ENCODE data around the gene ARHGAP6. TPM values are rescaled to one million over a fixed set of nuclear protein-coding genes. Genes with fewer than 3 reads are reported as not detected.
A peak's percentile ranks its signal among the peaks of the same experiment; 100 is the strongest.

Gene ARHGAP6
- total and polyA plus RNA-seq, 4 donors: 6.0 to 18.2 (median 12.3) TPM

- WGBS, 2 donors: 63 to 83% methylated on average over 2 of the region's 2 CpGs
- Histone ChIP-seq H3K36me3 (ENCODE audit: control insufficient read depth in 4 of 4, insufficient read depth in 4 of 4, low read length in 4 of 4) (no peaks in the 10 kb centered on the region), H3K4me1 (ENCODE audit: control insufficient read depth in 5 of 5, insufficient read depth in 5 of 5, low read length in 5 of 5) (peaks cover 0 to 5% (median 0%) of the 10 kb centered on the region in 5 donors), H3K27ac (ENCODE audit: low read depth in 1 of 2, low read length in 1 of 2) (no peak overlapping the region), H3K4me3 (no peak overlapping the region), H3K9ac (ENCODE audit: insufficient read depth in 1 of 2, low read length in 2 of 2) (no peak overlapping the region), H3K27me3 (ENCODE audit: control insufficient read depth in 3 of 3, insufficient read depth in 3 of 3, low read length in 2 of 3) (peaks cover 0 to 14% (median 10%) of the 10 kb centered on the region in 3 donors), H3K9me3 (ENCODE audit: control insufficient read depth in 4 of 4, insufficient read depth in 3 of 4, low read length in 3 of 4) (no peaks in the 10 kb centered on the region)
- ATAC-seq (ENCODE audit: insufficient read depth, low FRiP score): no peak
- TF ChIP-seq, protein P1, sequence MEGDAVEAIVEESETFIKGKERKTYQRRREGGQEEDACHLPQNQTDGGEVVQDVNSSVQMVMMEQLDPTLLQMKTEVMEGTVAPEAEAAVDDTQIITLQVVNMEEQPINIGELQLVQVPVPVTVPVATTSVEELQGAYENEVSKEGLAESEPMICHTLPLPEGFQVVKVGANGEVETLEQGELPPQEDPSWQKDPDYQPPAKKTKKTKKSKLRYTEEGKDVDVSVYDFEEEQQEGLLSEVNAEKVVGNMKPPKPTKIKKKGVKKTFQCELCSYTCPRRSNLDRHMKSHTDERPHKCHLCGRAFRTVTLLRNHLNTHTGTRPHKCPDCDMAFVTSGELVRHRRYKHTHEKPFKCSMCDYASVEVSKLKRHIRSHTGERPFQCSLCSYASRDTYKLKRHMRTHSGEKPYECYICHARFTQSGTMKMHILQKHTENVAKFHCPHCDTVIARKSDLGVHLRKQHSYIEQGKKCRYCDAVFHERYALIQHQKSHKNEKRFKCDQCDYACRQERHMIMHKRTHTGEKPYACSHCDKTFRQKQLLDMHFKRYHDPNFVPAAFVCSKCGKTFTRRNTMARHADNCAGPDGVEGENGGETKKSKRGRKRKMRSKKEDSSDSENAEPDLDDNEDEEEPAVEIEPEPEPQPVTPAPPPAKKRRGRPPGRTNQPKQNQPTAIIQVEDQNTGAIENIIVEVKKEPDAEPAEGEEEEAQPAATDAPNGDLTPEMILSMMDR (IDR thresholded peaks at IDR 0.05; ENCODE audit: control extremely low read depth, extremely low read depth): no peak
- peak in 1 of 3 donors; percentile 14 for DNase-seq
Measured at GRCh38 chrX:11346121-11346682, 319.5 kb downstream of the ARHGAP6 start.

DNA sequence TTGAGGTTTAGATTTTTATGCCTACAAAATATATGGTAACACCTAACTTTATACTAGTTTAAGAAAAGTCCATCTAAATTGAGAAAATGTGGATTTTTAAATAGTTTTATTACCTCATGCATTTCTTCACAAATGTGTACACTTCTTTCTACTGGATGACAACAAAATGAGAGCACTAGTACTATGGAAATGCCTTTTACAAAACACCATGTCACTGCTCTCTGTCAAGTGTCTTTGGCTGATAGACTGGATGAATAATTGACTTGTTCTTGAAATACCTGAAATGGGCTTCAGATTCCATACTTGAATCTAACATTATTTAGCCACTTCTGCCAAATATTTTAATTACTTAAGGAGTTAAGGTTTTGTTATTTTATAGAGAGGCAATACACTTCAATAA, 323.0 kb downstream of the ARHGAP6 start:
- Histone ChIP-seq H3K9ac (ENCODE audit: insufficient read depth in 1 of 2, low read length in 2 of 2) (no peak overlapping the region), H3K9me3 (ENCODE audit: control insufficient read depth in 4 of 4, insufficient read depth in 3 of 4, low read length in 3 of 4) (peaks cover 0 to 2% (median 0%) of the 10 kb centered on the region in 4 donors), H3K4me3 (no peak overlapping the region), H3K4me1 (ENCODE audit: control insufficient read depth in 5 of 5, insufficient read depth in 5 of 5, low read length in 5 of 5) (peaks cover 0 to 6% (median 0%) of the 10 kb centered on the region in 5 donors), H3K27ac (ENCODE audit: low read depth in 1 of 2, low read length in 1 of 2) (no peak overlapping the region), H3K27me3 (ENCODE audit: control insufficient read depth in 3 of 3, insufficient read depth in 3 of 3, low read length in 2 of 3) (peaks cover 0 to 16% (median 14%) of the 10 kb centered on the region in 3 donors), H3K36me3 (ENCODE audit: control insufficient read depth in 4 of 4, insufficient read depth in 4 of 4, low read length in 4 of 4) (no peaks in the 10 kb centered on the region)
- ATAC-seq (ENCODE audit: insufficient read depth, low FRiP score) (no peak), DNase-seq (no peak)
- TF ChIP-seq, protein P1 (IDR thresholded peaks at IDR 0.05; ENCODE audit: control extremely low read depth, extremely low read depth): no peak

DNA sequence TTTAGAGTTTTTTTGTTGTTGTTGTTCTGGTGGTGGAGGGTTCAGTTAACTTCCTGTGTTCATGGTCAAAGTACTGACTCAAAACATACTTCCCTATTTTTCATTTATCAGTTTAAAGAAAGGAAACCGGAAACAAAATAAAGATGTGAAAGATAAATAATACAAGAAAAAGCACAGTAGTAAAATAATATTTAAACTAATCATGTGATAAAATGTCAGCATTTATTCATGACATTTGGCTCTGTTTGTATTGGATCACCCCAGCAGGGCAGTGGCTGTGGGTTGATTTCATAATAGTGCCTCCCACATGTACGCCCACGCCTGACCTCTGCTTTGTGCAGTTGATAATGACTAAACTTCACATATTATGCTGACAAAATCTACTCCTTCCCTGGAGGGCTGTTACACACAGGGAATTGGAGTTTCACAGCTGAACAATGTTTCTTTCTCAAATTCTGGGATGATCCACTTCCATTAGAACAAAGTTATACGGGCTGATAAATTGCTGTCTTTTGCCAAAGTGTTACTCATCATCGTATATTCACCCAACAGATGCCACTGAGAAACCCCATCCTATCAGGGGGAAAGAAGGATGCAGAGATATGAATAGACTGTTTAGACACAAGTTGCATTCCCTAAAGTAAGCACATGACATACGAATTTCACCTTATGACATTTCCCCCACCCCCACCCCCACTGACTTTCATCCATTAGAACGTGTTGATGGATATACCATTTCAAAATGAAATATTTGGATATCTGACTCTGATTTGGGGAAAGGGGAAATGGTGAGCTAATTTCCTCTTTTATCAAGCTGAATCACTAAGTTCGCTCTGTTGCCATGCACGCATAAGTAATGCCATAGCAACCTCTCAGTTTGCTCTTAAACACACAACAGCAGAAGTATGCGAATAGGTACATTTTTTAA, 324.2 kb downstream of the ARHGAP6 start:
- Histone ChIP-seq H3K4me3 (no peak overlapping the region), H3K9me3 (ENCODE audit: control insufficient read depth in 4 of 4, insufficient read depth in 3 of 4, low read length in 3 of 4) (peaks cover 0 to 2% (median 0%) of the 10 kb centered on the region in 4 donors), H3K9ac (ENCODE audit: insufficient read depth in 1 of 2, low read length in 2 of 2) (no peak overlapping the region), H3K27ac (ENCODE audit: low read depth in 1 of 2, low read length in 1 of 2) (peak overlapping the region in 1 of 2 donors; percentile 27), H3K36me3 (ENCODE audit: control insufficient read depth in 4 of 4, insufficient read depth in 4 of 4, low read length in 4 of 4) (no peaks in the 10 kb centered on the region), H3K4me1 (ENCODE audit: control insufficient read depth in 5 of 5, insufficient read depth in 5 of 5, low read length in 5 of 5) (peaks cover 0 to 6% (median 0%) of the 10 kb centered on the region in 5 donors), H3K27me3 (ENCODE audit: control insufficient read depth in 3 of 3, insufficient read depth in 3 of 3, low read length in 2 of 3) (peaks cover 0 to 19% (median 16%) of the 10 kb centered on the region in 3 donors)
- ATAC-seq (ENCODE audit: insufficient read depth, low FRiP score) (peak; percentile 55), DNase-seq (peak; percentile 43 to 69 (median 67))
- WGBS, 2 donors: 5 to 32% methylated on average over 10 of the region's 10 CpGs
- TF ChIP-seq, protein P1 (IDR thresholded peaks at IDR 0.05; ENCODE audit: control extremely low read depth, extremely low read depth): no peak

All from lung (tissue), 12 donors.